ENCODE measurements around the gene PDGFB.

- TF ChIP-seq CTCF (IDR thresholded peaks at IDR 0.05; ENCODE audit: insufficient read depth, low read length) (no peak), POLR2AphosphoS5 (IDR thresholded peaks at IDR 0.05; ENCODE audit: low read depth) (no peak), GABPA (IDR thresholded peaks at IDR 0.05; ENCODE audit: low read depth) (no peak), REST (IDR thresholded peaks at IDR 0.05; ENCODE audit: insufficient replicate concordance, low read depth) (no peak)
Measured at GRCh38 chr22:39197578-39197977, 47.2 kb downstream of the PDGFB start.

All from HL-60 (cell line).